HG02981 (cell line): Measurements from ENCODE around the gene MYO18A.

Experiments used
- ATAC-seq: cut with Tn5 transposase; IDR thresholded peaks from one replicate; pipeline ENCODE4 v1.9.1; 2021; ENCODE audit warnings: mild to moderate bottlenecking, moderate library complexity; ENCODE audit not compliant: unreplicated experiment

The MYO18A gene

DNA sequence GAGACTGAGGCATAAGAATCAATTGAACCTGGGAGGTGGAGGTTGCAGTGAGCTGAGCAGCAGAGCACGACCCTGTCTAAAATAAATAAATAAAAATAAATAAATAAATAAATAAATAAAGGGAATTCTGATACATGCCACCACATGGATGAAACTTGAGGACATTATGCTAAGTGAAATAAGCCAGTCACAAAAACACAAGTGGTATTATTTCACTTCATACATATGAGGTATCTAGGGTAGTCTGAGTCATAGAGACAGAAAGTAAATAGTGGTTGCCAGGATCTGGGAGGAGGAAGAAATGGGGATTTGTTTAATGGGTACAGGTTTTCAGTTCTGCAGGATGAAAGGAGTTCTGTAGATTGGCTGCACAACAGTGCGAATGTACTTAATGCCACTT lies 120.9 kb downstream of the MYO18A start:
- ATAC-seq, result no peak

DNA sequence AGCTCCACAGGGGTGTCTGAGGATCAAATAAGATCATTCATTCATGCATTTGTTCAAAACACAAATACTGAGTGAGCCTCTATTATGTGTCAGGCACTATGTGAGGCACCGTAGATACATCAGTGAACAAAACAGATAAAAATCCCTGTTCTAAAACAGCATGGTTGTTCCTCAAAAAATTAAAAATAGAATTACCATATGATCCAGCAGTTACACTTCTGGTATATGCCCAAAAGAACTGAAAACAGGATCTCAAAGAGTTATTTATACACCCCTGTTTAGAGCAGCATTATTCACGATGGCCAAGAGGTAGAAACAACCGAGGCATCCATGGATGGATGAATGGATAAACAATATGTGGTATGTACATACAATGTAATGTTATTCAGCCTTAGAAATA lies 121.8 kb downstream of the MYO18A start:
- ATAC-seq, result no peak

DNA sequence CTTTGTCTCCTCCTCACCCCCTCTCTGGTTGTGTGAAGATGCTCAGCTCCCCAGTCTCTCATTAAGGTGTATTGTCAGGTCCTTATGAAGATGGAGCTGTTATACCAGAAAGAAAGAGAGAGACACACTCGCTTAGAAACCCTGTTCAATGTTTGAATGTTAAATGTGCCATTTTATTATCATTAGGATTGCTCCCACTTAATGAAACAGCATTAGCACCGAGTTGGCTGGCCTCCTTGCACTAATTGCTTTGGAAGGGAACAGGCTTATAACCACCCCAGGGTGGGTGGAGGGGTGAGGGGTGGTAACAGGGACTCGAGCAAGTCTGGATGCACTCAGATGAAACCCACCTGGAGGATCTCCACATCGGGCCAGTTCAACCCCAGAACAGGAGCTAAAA lies 122.8 kb downstream of the MYO18A start:
- ATAC-seq, result no peak

DNA sequence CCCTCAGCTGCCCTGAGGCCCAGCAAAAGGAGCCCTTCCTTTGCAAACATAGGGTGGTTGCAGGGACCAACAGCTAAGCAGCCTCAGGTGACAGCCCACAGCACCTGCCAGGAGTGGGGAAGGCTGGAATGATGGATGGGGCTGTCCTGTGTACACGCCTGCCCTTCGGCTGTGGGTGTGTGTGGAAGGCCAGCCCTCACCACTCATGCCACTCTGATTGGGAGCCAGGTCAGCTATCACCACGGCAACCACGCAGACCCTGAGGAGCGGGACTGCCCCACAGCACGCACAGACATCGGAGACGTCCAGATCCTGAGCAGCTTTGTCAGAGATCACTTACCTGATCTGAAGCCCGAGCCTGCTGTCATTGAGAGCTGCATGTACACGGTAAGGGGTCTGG lies 125.4 kb downstream of the MYO18A start:
- no peak for ATAC-seq

DNA sequence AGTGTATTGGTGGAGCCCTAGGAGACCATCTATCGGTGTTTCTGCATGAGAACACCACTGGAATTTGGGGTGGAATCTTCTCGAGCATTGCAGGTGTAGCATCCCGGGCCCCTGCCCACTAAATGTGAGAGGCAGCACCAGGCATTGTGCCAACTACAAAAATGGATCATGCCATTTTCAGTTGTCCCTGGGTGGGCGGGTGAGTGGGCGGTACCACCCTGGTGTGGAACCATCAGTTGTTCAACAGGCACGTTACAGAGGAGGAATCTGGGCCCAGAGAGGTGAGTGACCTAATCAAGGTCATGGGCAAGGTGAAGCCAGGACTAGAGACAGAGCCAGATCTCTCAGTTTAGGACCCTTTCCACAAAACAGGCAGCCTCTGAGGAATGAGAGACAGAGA lies 128.5 kb downstream of the MYO18A start:
- ATAC-seq, result no peak

DNA sequence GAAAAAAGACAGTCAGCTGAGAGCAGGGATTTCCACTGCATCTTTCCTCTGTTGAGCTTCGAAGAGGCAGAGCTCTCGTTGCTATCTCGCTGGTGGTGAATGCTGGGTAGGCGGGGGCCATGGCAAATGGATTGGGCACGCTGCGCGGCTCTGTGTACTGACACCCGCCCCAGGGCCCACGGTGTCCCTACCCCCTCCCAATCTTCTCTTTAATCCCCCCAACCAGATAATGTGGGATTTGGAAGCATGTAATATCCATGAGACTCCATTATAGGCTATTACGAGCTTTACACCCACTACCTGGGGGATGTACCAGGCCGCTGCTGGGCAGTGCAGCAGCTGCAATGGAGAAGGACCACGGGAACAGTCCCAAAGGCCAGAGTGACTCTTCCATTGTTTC lies 129.0 kb downstream of the MYO18A start:
- ATAC-seq, result no peak

DNA sequence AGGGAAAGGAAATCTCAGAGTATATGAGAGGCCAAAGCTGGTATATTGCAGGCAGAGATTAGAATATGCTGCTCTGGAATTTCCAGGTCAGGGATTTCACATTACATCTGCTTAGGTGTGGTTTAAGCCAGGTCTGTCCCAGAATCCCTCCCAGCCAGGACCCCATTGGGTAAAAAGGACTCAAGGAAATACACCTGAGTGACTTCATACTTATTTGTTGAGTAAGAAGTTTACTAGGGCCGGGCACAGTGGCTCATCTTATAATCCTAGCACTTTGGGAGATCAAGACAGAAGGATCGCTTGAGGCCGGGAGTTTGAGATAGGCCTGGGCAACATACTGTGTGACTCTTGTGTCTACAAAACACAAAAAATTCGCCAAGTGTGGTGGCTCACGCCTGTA lies 130.0 kb downstream of the MYO18A start:
- ATAC-seq, result no peak

DNA sequence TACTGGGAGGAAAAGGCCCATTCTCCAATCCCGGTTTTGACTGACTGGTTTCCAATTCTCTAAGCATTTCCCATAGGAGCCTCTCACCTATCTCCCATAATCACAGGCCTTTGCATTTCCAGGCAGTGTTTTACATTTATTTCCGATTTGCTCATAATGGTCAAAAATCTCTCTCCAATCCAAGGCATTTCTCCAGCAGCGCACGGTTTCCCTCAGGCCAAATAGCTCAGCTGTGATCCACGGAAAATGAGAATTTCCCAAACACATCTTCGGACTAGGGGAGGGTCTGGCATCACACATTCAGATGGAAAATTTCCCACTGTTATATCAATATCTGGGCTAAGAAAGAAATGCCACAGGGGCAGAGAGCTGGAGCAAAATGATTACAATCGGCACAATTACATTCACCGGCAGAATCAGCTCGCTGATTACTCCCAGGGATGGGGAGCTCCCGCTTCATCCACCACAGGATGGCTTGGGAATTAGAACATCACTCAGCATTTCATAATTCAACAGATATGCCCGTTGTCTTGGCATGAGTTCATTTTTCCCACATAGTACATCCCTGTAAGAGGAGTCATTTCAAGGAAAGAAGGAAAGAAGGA lies 130.6 kb downstream of the MYO18A start:
- ATAC-seq, result no peak

DNA sequence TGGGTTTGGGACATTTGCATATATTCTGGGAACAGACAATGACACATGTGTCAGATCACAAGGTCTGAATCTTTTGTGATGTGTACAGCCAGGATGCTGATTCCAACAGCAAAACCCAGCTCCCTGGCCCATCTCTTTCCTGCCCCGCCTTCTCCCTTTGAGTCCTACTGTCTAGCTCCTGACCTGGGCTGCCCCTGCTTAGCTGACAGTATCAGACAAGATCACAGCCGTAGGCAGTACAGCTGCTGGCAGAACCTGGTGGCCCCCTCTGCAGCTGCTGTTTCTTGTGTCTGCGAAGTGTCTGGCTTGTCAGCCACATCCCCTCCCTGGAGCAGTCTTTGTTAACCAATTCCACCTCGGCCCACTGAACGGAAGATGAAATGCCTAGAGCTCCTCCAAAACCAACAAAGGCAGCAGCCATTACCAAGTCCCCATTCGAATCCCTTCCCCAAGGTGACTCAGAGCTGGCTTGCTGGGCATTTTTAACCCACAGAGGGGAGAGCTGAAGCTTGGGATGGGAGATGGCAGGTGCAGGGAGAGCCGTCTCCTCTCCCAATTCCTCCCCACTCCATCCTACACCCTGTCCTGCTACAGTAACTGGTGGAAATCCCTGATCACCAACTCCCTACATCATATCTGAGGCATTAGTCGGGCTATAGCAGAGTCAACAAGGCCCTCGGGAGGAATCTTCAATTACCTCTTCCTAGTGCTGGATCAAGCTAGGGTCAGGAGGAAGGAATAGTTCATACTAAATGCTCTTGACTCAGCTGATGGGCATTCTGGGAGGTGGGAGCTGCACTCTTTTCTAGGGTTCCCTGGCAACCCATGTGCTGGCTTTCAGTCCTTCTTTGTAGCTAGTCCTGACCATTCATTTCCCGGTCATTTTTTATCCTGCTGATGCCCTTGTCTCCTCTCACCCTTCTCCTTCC lies 131.5 kb downstream of the MYO18A start:
- ATAC-seq, result no peak

DNA sequence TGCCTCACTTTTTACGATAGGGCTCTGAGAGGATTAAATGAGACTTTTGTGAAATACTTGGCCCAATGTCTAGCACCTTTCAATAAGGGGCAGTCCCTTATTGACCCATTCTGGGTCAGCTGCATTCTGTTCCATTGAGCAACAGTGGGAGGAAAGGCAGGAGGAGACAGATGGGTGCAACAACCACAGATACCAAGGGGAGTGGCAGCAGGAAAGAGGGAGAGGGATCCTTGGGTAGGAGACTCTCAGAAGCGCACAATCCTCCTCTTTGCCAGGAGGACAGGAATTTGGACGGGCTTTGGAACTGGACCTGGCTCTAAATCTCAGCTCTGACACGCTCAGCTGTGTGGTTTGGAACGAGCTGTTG lies 133.7 kb downstream of the MYO18A start:
- no peak for ATAC-seq

DNA sequence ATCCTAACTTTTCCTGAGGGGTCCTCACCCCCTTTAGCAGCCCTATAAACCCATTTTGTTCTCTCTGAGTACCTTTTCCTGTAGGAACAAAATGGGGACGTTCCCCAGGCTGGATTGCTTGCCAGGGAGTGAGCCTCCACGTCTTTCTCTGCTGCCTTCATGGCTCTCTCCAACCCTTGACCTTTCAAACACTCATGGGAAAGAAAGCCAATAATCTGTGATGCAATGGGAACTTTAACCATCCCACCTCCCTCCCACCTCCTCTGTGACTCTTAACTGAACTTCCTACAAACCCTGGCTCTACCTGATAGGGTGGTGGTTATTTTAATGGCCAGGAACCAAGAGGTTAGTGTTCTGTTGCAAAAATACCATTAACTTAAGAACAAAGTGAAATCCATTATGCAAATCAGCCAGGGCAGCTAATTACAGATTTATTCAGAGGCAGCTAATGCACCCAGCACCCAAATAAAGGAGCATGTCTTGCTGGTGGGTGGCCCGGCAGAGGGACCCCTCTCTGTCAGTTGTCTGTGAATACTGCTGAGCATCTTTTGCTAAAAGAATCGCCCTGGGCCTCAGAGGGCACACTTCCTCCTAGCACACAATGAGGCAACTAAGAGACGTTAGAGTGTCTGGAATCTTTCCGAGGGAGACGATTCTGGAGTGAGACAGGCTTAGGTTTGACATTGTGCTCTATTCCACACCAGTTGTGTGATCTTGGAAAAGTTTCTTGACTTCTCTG lies 134.3 kb downstream of the MYO18A start:
- ATAC-seq, result no peak

DNA sequence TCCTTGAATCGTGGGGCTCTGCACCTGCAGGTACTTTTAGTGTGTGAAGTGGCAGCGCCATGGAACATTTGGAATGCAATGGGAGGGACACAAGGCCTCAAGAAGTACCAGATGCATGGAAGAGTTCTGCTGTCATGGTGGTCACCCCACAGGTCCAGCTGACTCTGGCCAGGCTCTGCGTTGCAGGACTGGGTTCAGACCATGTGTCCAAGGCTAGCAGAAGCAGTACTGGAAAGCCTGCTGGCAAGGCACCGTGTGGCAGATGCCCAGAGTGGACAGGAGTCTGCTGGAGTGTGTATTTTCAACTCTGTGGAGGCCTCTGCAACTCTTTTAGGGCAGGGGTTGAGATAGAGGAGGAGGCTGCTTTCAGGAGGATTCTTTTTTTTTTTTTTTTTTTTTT lies 135.2 kb downstream of the MYO18A start:
- ATAC-seq, result no peak

DNA sequence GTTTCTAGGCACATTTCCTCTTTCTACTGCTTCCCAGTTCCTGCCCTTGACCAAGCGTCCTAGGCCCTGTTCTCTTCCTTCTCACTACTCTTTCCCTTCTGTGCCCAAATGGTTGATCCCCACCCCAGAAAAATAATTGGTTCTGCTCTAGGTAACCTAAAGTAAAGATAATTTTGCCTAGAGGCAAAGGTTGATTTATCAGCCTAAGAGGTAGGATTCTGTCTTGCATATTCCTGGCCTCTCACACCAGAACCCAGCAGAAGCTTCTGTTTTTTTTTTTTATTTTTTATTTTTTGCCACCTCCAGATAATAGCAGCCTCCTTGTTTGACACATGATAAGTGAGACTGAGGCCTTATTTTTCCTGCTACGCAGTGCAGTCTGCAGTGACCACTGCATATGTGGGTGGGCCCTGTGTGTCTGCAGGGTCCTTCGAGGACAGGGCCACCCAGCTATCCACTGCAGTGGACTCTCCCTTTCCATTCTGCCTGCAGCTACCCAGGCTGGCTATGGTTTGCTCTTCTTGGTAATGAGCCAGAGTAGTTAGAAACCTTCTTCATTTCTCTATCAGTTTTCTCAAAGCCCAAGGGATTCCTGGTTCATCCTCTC lies 136.6 kb downstream of the MYO18A start:
- no peak for ATAC-seq

DNA sequence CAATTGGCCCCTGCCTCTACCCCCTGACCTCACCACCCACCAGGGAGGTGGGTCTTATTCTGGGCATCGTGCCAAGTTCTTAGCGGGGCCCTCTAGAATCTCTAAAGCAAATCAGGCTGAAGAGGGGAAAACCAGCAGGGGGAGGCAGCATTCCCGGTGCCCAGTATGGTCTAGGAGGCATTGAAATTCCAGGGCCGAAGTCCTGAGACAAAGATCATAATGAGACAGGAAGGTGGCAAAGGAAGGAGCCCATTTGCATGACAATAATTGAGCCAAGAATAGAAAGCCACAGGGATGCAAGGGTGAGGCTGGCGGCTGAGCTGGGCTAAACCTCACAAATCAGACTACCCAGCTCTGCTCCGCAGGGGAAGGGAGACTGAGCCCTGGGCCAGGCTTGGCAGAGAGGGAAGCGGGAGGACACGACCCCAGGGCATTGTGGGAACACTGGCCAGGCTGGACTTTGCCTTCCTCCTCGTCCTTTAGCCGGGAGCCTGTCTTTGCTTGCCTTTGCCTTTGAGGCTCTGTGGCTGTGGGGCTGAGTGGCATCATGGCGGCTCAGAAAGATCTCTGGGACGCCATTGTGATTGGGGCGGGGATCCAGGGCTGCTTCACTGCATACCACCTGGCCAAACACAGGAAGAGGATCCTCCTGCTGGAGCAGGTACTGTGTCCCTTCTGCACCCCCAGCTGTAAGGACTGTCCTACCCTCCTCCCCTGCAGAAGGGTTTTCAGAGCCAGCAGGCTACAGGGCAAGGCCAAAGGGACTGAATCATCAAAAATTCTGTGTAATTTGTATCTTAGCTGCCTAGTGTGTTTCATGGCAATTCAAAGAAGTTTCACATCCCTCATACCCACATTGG lies 137.3 kb downstream of the MYO18A start, which contains the start of gene PIPOX:
Gene PIPOX (plus strand): TSS at position 463 of the 860 bp plus-strand sequence. CDS start 85 bp downstream, at position 548.
- ATAC-seq, result no peak

DNA sequence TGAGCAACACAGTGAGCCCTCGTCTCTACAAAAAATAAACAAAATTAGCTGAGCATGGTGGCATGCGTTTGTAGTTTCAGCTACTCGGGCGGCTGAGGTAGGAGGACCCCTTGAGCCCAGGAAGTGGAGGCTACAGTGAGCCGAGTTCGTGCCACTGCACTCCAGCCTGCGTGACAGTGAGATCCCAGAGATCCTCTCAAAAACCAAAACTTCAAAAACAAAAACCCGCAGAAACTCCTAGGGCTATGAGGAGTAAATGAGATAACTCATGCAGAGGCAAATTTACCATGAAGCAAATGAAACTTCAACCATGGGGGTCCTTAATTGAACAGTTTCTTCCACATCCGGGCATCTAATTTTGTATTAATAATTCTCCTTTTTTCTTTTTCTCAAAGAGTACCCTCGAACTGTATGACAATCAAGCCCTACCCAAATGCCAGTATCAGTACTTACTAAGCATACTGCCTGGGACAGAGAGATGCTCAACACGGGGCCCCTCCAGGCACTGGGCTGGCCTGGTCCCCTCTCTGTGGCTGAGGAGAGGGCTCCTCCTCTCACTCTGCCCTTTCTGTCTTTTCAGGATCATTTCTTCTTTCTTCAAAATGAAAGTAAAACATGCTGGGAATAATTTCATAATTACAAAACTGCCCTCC lies 138.0 kb downstream of the MYO18A start:
- no peak for ATAC-seq

DNA sequence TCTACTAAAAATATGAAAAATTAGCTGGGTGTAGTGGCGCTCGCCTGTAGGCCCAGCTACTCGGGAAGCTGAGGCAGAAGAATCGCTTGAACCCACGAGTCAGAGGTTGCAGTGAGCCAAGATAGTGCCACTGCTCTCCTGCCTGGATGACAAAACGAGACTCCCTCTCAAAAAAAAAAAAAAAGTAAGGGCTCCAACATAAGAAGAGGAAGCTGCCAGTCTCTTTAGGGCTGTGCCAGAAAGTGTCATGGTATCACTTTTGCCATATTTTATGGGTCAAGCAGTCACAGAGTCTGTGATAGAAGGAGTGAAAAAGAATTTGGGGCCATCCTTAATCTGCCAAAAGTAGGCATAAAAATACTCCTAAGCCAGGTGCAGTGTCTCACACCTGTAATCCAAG lies 138.6 kb downstream of the MYO18A start:
- ATAC-seq, result no peak

DNA sequence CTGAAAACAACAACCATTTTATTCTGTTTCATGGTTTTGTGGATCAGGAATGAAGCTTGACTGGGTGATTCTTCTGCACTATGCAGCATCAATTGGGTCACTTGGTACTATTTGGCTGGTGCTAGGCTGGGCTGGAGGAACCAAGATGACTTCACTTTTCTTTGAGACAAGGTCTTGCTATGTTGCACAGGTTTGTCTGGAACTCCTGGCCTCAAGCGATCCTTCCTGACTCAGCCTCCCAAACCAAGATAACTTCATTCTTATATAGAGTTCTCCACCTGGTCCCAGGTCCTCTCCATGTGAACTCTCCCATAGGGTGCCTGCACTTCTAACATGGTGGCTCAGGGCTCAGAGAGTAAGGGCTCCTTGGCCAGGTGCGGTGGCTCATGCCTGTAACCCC lies 139.1 kb downstream of the MYO18A start:
- ATAC-seq, result no peak

DNA sequence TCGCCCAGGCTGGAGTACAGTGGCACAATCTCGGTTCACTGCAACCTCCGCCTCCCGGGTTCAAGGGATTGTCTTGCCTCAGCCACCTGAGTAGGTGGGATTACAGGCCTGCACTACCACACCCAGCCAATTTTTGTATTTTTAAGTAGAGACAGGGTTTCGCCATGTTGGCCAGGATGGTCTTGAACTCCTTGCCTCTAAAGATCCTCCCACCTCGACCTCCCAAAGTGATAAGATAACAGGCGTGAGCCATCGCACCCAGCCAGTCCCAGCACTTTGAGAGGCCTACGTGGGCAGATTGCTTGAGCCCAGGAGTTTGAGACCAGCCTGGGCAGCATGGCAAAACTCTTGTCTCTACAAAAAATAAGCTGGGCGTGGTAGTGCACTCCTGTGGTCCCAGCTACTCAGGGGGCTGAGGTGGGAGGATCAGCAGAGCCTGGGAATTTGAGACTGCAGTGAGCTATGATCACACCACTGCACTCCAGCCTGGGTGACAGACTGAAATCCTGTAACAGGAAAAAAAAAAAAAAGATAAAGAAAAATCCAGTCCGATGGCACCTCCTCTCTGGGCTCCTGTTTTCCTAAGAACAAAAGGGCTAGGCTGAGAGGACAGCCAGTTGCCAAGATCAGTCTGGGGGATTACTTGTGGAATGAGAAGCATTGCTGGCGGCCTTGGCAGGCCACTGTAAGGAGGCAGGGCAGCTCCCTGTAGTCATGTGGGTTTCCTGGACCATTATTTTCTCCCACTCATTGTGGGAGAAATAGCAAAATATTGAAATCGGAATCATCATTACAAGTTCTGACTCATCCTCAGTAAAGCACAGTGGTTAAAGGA lies 140.2 kb downstream of the MYO18A start:
- no peak for ATAC-seq
